ENCODE data around the gene PPIF. TPM values are rescaled to one million over a fixed set of nuclear protein-coding genes. Genes with fewer than 3 reads are reported as not detected.

The PPIF gene
- total RNA-seq, 3 donors from 2014 or later, result 16.0 to 39.3 (median 30.7) TPM

GRCh38 chr10:79349766-79350406 lies 2.6 kb downstream of the PPIF start:
- Histone ChIP-seq H3K27me3 (no peaks in the 10 kb centered on the region), H3K27ac (no peak overlapping the region), H3K4me3 (no peak overlapping the region), H3K4me1 (no peaks in the 10 kb centered on the region), H3K9me3 (no peaks in the 10 kb centered on the region), H3K36me3 (peaks cover 10% of the 10 kb centered on the region)
- TF ChIP-seq CTCF (IDR thresholded peaks at IDR 0.05) (no peak), POLR2A (IDR thresholded peaks at IDR 0.05) (no peak), POLR2AphosphoS5 (IDR thresholded peaks at IDR 0.05) (no peak)
- intact Hi-C loops (cut with DNase I; ENCODE audit: low total_unique reads), result no loop called here
- DNase-seq (ENCODE audit: low spot score in 2 of 2), result no peak

DNA sequence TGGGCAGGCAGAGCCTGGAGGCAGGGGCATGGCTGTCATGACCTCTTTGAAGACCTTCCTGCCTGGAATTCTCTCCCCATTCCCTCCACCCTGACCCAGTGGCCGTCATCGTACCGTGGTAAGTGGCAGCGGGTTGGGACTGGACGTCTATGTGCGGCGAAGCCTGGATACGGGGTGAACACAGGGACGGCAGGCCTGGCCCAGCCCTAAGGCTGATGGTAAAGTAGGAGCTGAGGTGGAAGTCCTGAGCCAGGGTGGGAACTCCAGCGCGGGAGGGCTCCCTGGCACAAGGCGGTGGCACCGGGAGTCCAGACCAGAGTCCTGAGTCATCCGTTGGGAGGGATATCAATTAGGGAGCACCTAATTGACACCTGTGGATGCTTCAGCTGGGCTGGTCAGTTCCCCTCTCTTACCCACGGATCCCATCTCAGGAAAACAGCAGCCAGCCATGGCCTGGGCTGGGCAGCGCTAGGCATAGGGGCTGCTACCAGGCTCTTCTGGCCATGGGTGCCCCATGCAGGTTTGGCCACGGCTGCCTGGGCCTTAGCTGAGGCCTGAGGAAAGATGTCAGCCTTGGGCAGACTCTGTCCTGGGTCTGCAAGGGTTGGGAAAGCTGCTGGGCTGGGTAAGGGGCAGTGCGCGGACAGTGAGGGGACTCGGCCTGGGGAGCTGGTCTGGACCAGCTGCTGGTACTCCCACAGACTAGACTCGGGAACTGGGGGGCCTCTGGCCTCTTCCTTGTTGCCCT lies 3.3 kb downstream of the PPIF start:
- TF ChIP-seq POLR2A (IDR thresholded peaks at IDR 0.05) (no peak), POLR2AphosphoS5 (IDR thresholded peaks at IDR 0.05) (no peak), CTCF (IDR thresholded peaks at IDR 0.05) (no peak)
- Histone ChIP-seq H3K27me3 (no peaks in the 10 kb centered on the region), H3K36me3 (peaks cover 10% of the 10 kb centered on the region), H3K27ac (no peak overlapping the region), H3K4me3 (no peak overlapping the region), H3K9me3 (no peaks in the 10 kb centered on the region), H3K4me1 (no peaks in the 10 kb centered on the region)
- no peak for DNase-seq (ENCODE audit: low spot score in 2 of 2)
- intact Hi-C loops (cut with DNase I; ENCODE audit: low total_unique reads), result no loop called here

DNA sequence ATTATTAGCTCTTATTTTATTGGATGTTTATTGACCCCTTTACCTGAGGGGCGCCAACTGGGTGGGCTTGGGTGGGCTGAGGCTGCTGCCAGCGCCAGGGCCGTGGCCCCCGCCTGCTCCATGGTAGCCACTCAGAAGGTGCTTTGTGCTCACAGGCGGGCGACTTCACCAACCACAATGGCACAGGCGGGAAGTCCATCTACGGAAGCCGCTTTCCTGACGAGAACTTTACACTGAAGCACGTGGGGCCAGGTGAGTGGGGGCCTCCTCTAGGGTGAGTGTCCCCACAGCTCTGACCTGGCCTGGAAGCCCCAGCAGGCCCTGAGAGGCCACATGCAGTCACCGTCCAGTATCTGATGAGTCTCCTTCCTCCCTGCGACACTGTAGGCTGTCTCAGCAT lies 4.1 kb downstream of the PPIF start:
- no peak for TF ChIP-seq POLR2A (IDR thresholded peaks at IDR 0.05)
- Histone ChIP-seq H3K4me3 (no peak overlapping the region), H3K4me1 (no peaks in the 10 kb centered on the region), H3K36me3 (peaks cover 10% of the 10 kb centered on the region), H3K27ac (no peak overlapping the region), H3K27me3 (no peaks in the 10 kb centered on the region), H3K9me3 (no peaks in the 10 kb centered on the region)
- intact Hi-C loops (cut with DNase I; ENCODE audit: low total_unique reads), result no loop called here
- no peak for DNase-seq (ENCODE audit: low spot score in 2 of 2)

DNA sequence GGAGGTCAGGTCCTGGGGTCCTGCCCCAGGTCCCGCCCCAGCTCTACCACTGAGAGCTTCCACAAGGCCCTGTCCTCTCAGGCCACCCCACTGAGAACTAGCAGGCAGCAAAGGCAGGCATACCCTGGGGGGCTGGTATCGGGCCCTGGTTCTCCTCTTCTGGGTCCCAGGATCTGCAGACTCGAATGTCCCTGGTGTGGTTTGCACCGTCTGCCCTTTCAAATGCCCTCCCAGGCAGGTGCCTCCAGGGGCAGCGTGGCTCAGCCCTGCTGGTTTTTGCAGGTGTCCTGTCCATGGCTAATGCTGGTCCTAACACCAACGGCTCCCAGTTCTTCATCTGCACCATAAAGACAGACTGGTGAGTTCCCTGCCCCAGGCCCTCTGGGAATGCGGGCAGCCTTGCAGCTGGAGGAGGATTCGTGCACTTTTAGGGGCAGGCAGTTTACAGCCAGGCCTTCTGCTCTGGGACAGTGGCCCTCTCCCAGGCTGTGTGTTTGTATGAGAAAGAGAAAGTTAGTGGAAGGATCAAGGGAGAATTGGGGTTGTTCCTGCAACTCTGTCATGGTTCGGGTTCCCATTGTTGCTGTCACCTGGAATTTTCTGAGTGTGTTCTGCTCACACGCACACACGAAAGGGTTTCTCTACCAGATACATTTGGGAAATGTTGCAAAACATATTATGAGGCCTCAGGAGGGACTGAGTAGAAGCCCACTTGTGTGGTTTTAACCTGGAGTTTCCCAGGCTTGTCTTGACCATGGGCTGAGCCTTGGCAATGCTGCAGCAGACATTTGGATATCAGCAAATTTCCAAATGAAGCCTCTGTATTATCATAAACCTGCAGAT lies 5.0 kb downstream of the PPIF start:
- Histone ChIP-seq H3K36me3 (peaks cover 10% of the 10 kb centered on the region), H3K4me1 (no peaks in the 10 kb centered on the region), H3K27me3 (no peaks in the 10 kb centered on the region), H3K4me3 (no peak overlapping the region), H3K27ac (no peak overlapping the region), H3K9me3 (no peaks in the 10 kb centered on the region)
- no peak for TF ChIP-seq CTCF (IDR thresholded peaks at IDR 0.05)
- TF ChIP-seq POLR2AphosphoS5 (IDR thresholded peaks at IDR 0.05), result no peak
- TF ChIP-seq POLR2A (IDR thresholded peaks at IDR 0.05), result no peak
- intact Hi-C loops (cut with DNase I; ENCODE audit: low total_unique reads), result no loop called here
- DNase-seq (ENCODE audit: low spot score in 2 of 2), result no peak

- Histone ChIP-seq H3K4me3 (no peak overlapping the region), H3K4me1 (no peaks in the 10 kb centered on the region), H3K27ac (no peak overlapping the region), H3K9me3 (no peaks in the 10 kb centered on the region), H3K36me3 (peaks cover 10% of the 10 kb centered on the region), H3K27me3 (no peaks in the 10 kb centered on the region)
- intact Hi-C loops (cut with DNase I; ENCODE audit: low total_unique reads), result no loop called here
- TF ChIP-seq CTCF (IDR thresholded peaks at IDR 0.05) (no peak), POLR2AphosphoS5 (IDR thresholded peaks at IDR 0.05) (no peak), POLR2A (IDR thresholded peaks at IDR 0.05) (no peak)
- DNase-seq (ENCODE audit: low spot score in 2 of 2), result no peak
Measured at GRCh38 chr10:79353000-79353406, 5.7 kb downstream of the PPIF start.

Data from breast epithelium (tissue), 4 donors.